Neural progenitor cell (in vitro differentiated cells): ENCODE measurements around the gene YEATS4.

Experiments
- CTCF ChIP-seq: fragments of 200-600 bp; sonication (generic); IDR thresholded peaks from 2 replicates; pipeline ENCODE4 v1.5.1; 2017; ENCODE audit warnings: antibody characterized with exemption, mild to moderate bottlenecking
- EZH2 ChIP-seq: fragments of 200-600 bp; sonication (generic); IDR thresholded peaks from 2 replicates; pipeline ENCODE4 v1.6.1; 2017; ENCODE audit warnings: antibody characterized with exemption, mild to moderate bottlenecking, moderate library complexity

GRCh38 chr12:69338120-69338859, 21.3 kb upstream of the YEATS4 start:
- TF ChIP-seq CTCF (no peak), EZH2 (no peak)
